ENCODE measurements around the gene ATF1. TPM values are rescaled to one million over a fixed set of nuclear protein-coding genes. Genes with fewer than 3 reads are reported as not detected.
A peak's percentile ranks its signal among the peaks of the same experiment; 100 is the strongest.

ATF1 gene
- total and polyA plus RNA-seq, 4 donors, result 7.7 to 54.1 (median 22.3) TPM

- WGBS, 2 donors, result 94 to 95% methylated on average over 3 of the region's 3 CpGs
- Histone ChIP-seq H3K4me1 (ENCODE audit: control insufficient read depth in 5 of 5, insufficient read depth in 5 of 5, low read length in 5 of 5) (peaks cover 0 to 9% (median 0%) of the 10 kb centered on the region in 5 donors), H3K36me3 (ENCODE audit: control insufficient read depth in 4 of 4, insufficient read depth in 4 of 4, low read length in 4 of 4) (peaks cover 2 to 13% (median 8%) of the 10 kb centered on the region in 4 donors), H3K4me3 (no peak overlapping the region), H3K9ac (ENCODE audit: insufficient read depth in 1 of 2, low read length in 2 of 2) (no peak overlapping the region), H3K27ac (ENCODE audit: low read depth in 1 of 2, low read length in 1 of 2) (peak overlapping the region in 1 of 2 donors; percentile 35), H3K27me3 (ENCODE audit: control insufficient read depth in 3 of 3, insufficient read depth in 3 of 3, low read length in 2 of 3) (no peaks in the 10 kb centered on the region), H3K9me3 (ENCODE audit: control insufficient read depth in 4 of 4, insufficient read depth in 3 of 4, low read length in 3 of 4) (peaks cover 0 to 11% (median 0%) of the 10 kb centered on the region in 4 donors)
- no peak for DNase-seq
- ATAC-seq (ENCODE audit: insufficient read depth, low FRiP score), result no peak
- TF ChIP-seq CTCF (IDR thresholded peaks at IDR 0.05; ENCODE audit: control extremely low read depth, extremely low read depth), result no peak
These were observed 21.6 kb downstream of the ATF1 start for GRCh38 chr12:50785406-50786001.

GRCh38 chr12:50786498-50787231, 22.8 kb downstream of the ATF1 start:
- Histone ChIP-seq H3K36me3 (ENCODE audit: control insufficient read depth in 4 of 4, insufficient read depth in 4 of 4, low read length in 4 of 4) (peaks cover 0 to 13% (median 7%) of the 10 kb centered on the region in 4 donors), H3K27me3 (ENCODE audit: control insufficient read depth in 3 of 3, insufficient read depth in 3 of 3, low read length in 2 of 3) (no peaks in the 10 kb centered on the region), H3K9ac (ENCODE audit: insufficient read depth in 1 of 2, low read length in 2 of 2) (no peak overlapping the region), H3K4me1 (ENCODE audit: control insufficient read depth in 5 of 5, insufficient read depth in 5 of 5, low read length in 5 of 5) (peaks cover 0 to 9% (median 0%) of the 10 kb centered on the region in 5 donors), H3K27ac (ENCODE audit: low read depth in 1 of 2, low read length in 1 of 2) (peak overlapping the region; percentile 17 to 86), H3K9me3 (ENCODE audit: control insufficient read depth in 4 of 4, insufficient read depth in 3 of 4, low read length in 3 of 4) (peaks cover 0 to 11% (median 0%) of the 10 kb centered on the region in 4 donors), H3K4me3 (no peak overlapping the region)
- DNase-seq (no peak), ATAC-seq (ENCODE audit: insufficient read depth, low FRiP score) (peak; percentile 90)
- TF ChIP-seq CTCF (IDR thresholded peaks at IDR 0.05; ENCODE audit: control extremely low read depth, extremely low read depth), result no peak
- WGBS, 2 donors, result 72 to 80% methylated on average over 3 of the region's 3 CpGs

- ATAC-seq (ENCODE audit: insufficient read depth, low FRiP score) (no peak), DNase-seq (no peak)
- WGBS, 2 donors, result 98 to 99% methylated on average over 2 of the region's 2 CpGs
- no peak overlapping the region for H3K4me3 ChIP-seq
- peak overlapping the region in 1 of 2 donors; percentile 47 for H3K27ac ChIP-seq (ENCODE audit: low read depth in 1 of 2, low read length in 1 of 2)
- H3K9me3 ChIP-seq (ENCODE audit: control insufficient read depth in 4 of 4, insufficient read depth in 3 of 4, low read length in 3 of 4), result peaks cover 0 to 11% (median 0%) of the 10 kb centered on the region in 4 donors
- no peaks in the 10 kb centered on the region for H3K27me3 ChIP-seq (ENCODE audit: control insufficient read depth in 3 of 3, insufficient read depth in 3 of 3, low read length in 2 of 3)
- H3K4me1 ChIP-seq (ENCODE audit: control insufficient read depth in 5 of 5, insufficient read depth in 5 of 5, low read length in 5 of 5), result peaks cover 0 to 9% (median 0%) of the 10 kb centered on the region in 5 donors
- H3K9ac ChIP-seq (ENCODE audit: insufficient read depth in 1 of 2, low read length in 2 of 2), result no peak overlapping the region
- H3K36me3 ChIP-seq (ENCODE audit: control insufficient read depth in 4 of 4, insufficient read depth in 4 of 4, low read length in 4 of 4), result peaks cover 0 to 13% (median 7%) of the 10 kb centered on the region in 4 donors
- no peak for TF ChIP-seq CTCF (IDR thresholded peaks at IDR 0.05; ENCODE audit: control extremely low read depth, extremely low read depth)
These were observed 23.7 kb downstream of the ATF1 start for GRCh38 chr12:50787618-50788017.
